ENCODE data around the gene GET4.

The GET4 gene, protein sequence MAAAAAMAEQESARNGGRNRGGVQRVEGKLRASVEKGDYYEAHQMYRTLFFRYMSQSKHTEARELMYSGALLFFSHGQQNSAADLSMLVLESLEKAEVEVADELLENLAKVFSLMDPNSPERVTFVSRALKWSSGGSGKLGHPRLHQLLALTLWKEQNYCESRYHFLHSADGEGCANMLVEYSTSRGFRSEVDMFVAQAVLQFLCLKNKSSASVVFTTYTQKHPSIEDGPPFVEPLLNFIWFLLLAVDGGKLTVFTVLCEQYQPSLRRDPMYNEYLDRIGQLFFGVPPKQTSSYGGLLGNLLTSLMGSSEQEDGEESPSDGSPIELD

DNA sequence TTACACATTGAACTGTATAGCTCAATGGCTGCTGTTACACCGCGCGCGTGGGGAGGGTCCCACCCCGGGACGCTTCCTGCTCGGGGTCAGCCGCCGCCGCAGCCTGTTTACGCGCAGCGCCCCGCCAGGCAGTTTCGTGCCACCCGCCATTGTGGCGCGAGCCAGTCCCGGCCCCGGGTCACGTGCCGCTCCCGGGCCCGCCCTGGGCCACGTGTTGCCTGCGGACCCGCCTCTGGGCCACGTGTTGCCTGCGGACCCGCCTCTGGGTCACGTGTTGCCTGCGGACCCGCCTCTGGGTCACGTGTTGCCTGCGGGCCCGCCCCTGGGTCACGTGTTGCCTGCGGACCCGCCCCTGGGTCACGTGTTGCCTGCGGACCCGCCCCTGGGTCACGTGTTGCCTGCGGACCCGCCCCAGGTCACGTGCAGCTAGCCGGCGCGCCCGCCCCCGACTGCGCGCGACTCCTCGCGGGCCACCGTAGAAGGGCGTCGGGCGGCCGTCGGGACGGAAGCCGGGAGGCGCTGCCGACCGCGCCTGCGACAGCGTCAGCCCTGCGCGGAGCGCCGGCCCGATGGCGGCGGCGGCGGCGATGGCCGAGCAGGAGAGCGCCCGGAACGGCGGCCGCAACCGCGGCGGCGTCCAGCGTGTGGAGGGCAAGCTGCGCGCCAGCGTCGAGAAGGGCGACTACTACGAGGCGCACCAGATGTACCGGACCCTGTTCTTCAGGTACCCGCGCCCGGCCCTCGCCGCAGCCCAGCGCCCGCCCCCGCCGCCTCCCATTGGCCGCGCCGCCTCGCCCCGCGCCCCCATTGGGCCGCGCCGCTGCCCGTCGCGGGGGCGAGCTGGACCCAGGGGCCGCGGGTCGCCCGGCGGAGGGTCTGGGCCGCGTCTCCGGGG, at the start of gene GET4:
Gene GET4 (plus strand): TSS at position 478 of the 895 bp plus-strand sequence. CDS start 92 bp downstream, at position 570.
- peak; percentile 94 for DNase-seq (ENCODE audit: low read depth)

- DNase-seq (ENCODE audit: low read depth) = no peak
These were observed 47.4 kb upstream of the GET4 start for GRCh38 chr7:828793-829561.

DNA sequence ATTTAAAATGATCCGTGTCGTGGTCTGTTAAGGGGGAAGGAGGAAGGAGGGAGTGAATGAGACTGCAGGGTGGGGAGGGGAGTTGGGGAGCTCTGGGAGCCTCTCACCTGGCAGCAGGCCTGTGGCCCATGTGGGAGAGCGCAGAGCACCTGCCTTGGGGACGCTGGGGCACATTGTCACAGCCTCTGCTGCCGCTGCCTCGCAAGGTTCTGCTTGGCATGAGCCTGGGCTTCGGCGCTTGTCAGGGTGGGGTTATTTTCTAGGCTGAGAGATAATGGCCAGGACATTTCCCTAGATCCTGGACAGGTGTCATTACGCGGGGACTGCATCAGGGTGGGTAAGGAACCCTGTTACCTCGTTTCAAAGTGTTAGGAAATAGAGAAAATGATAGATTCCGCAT, 46.3 kb upstream of the GET4 start:
- DNase-seq (ENCODE audit: low read depth) = no peak

DNA sequence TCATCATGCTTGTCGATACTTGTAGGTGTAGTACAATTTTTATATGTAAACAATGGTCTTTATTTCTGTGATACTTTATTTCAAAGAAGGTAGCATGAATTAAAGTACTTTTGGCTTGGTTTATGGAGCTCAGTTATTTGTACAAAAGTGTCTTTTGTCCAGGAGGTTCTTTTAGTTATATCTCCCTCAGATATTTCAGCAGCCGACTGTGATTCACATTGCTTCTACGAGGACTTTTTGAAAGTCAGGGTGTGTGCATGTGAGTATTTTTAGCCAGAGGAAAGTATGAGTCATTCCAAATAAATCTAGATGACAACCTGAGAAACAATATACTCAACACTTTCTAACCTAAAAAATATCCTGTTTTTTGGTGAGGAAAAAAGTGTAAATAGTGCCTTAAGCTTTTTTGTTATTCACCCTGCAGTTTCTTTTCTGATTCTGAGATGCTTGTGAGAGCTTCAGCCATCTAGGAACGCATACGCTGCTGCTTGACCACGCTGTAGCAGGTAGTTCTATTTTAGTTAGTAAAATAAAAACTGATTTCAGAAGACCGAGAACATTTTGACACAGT, 44.7 kb upstream of the GET4 start:
- no peak for DNase-seq (ENCODE audit: low read depth)

DNA sequence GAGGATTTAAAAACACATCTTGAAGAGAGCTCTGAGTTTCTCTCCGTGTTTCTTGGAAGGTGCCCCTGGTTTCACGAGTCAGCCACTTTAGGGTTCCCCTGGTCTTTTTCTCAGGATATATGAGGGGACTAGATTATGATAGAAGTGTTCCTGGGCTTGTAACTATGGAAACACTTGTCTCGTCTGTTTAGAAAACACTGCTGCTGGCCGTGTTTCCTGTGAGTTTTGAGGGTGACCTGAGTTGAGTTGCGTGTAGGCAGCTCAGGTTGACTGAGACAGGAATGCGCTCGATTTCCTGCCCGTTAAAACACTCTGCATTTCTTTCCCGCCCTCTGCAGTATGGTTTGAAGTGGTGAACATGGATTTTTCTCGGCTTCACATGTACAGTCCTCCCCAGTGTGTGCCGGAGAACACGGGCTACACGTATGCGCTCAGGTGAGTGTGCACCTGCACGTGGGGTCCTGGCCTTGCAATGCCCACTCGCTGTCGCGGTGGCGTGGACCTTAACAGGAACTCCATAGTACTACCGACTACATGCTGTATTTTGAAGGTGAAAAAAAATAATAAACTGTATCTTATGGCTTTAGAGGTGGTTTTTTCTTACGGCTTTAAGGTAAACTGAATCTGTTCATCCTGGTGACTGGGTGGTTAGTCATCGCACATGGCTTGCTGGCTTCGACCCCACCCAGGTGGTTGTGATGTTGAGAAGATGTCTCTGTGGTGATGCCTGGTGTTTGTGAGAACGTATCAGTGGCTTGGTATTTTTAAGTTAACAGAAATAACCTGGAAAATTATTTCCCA, 44.0 kb upstream of the GET4 start, which contains the start of gene SUN1:
Gene SUN1 (plus strand): TSS at position 310 of the 801 bp plus-strand sequence. CDS start 49 bp downstream, at position 359.
- DNase-seq (ENCODE audit: low read depth) = peak; percentile 53

GRCh38 chr7:832968-833424, 43.4 kb upstream of the GET4 start:
- no peak for DNase-seq (ENCODE audit: low read depth)

DNA sequence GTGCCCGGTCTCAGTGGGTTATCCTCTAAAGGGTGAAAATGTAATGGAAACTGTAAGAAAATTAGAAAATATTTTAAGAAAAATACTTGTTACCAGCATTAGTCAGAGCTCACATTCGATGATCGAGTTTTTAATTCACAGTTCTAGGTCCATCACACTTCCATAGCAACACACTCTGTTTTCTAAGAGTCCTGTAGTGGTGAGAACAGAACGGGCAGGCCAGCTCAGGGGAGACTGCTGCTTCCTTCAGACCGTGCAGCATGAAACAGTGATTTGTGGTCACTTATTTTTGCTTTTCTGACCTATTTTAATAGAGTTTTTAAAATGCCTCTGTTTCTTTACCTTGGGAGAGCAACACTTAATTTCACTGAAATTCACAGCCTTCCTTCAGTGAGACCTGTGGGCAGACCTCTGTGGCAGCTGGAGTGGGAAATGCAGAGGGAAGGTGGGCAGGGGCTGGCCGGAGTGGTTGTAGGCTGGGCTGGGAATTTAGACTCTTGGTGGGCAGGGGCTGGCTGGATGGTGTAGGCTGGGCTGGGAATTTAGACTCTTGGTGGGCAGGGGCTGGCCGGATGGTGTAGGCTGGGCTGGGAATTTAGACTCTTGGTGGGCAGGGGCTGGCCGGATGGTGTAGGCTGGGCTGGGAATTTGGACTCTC, 42.6 kb upstream of the GET4 start:
- DNase-seq (ENCODE audit: low read depth) = no peak

- no peak for DNase-seq (ENCODE audit: low read depth)
These were observed 42.1 kb upstream of the GET4 start for GRCh38 chr7:834277-834676.

DNA sequence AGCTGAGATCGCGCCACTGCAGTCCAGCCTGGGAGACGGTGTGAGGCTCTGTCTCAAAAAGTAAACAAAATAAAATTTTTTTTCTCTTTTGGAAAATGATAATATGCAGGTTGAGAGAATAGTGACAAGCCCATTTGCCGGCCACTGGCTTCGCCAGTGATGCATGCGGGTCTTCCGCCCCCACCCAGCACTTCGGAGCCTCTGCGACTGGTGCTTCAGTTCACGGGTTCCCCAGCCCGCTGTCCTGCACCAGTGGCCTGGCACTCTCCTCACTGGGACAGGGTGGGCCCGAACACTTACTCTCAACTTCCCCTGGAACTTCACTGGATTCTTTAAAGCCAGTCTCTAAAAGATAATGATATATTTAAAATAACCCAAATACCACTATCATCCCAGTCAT, 41.3 kb upstream of the GET4 start:
- no peak for DNase-seq (ENCODE audit: low read depth)

- no peak for DNase-seq (ENCODE audit: low read depth)
These were observed 40.6 kb upstream of the GET4 start for GRCh38 chr7:835485-836401.

DNA sequence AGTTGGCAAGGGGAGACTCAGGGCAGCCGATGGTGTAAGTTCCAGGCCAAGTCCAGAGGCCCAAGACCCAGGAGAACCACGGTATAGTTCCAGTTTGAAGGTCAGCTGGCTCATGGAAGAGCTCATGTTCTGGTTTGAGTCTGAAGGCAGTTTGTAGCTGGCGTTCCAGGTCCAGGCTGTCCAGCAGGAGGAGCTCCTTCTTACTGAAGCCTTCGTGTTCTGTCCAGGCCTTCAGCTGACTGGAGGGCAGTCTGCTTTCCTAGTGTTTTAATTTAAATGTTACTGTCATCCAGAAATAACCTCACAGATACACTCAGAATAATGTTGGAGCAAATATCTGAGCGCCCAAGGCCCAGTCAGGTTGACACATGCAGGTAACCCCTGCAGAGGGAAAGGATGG, 39.9 kb upstream of the GET4 start:
- DNase-seq (ENCODE audit: low read depth) = no peak

- DNase-seq (ENCODE audit: low read depth) = no peak
These were observed 39.4 kb upstream of the GET4 start for GRCh38 chr7:837001-837400.

DNA sequence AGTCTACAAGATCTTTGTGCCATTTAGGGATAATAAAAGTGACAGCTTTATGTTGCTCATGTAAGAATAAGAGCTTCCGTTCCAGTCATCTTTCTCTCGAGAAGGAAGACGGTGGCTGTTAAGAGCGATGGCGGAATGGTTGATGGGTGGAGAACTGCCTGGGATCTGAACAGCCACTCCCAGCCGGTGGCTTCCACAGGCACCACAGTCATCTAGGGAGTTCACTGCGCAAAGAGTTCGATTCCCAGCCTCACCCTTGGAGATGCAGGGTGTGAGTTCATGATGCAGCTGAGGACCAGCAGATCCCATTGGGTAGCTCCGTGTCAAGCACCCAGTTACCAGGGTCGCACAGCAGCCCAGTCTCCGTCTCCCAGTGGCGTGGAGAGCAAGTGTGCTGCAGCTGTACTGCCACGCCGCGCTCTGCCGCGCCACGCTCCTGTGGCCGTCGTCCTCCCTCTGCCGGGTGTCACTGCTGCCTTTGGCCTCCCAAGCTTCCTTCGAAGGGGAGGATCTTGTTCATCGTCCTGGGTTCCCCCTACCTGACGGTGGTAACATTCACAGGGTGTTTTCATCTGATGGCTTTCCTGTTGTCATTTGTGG, 36.3 kb upstream of the GET4 start:
- no peak for DNase-seq (ENCODE audit: low read depth)

DNA sequence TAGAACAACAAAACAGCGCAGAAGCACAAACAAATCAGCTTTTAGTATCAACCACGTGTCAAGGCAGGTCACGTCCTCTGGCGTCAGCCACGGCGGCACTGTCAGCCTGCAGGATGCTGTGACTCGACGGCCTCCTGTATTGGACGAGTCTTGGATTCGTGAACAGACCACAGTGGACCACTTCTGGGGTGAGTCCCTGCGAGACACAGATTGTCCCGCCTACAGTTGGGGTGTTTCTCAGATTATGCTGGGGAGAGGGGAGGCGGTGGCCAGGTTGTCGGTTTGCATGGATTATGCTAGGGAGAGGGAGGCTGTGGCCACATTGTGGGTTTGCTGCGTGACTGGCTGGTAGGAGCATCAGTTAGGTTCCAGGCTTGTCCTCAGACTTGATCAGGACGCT, 34.4 kb upstream of the GET4 start:
- DNase-seq (ENCODE audit: low read depth) = no peak

DNA sequence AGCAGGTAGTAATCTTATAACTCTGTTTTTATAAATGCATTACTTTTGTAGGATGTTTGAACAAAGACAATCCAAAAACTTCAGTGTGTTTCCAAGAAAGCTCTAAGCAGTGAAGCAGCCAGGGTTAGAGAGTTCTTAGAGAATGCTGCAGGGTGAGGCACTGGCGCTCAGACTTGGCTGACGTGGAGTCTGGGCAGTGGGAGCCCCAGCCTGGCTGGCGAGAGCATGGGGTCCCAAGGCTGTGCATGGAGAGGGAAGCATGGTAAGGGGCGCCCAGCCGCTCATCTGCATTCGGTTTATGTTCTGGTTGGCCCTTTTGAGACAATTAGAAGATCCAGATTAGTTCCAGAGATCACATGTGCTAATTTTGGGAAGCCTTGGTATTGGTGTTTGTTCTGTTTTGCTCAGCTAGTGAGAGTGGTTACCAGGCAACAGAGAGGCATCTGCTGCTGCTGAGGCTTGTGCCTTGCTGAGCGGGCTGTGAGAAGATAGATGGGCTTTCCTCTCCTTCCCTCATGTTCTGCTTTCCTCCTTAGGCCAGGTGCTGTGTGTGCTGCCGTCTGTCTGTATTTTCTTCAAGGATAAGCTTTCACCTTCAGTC, 33.8 kb upstream of the GET4 start:
- no peak for DNase-seq (ENCODE audit: low read depth)

DNA sequence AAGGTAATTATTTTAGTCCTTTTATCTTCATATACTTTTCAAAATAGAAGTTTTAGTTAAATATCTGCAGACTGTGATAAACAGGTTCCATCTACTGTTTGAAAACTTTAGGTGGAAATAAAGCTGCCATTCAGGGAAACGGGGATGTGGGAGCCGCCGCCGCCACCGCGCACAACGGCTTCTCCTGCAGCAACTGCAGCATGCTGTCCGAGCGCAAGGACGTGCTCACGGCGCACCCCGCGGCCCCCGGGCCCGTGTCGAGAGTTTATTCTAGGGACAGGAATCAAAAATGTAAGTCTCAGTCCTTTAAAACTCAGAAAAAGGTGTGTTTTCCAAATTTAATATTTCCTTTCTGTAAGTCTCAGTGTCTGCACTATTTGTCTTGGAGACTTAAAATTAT, 33.1 kb upstream of the GET4 start:
- DNase-seq (ENCODE audit: low read depth) = no peak

DNA sequence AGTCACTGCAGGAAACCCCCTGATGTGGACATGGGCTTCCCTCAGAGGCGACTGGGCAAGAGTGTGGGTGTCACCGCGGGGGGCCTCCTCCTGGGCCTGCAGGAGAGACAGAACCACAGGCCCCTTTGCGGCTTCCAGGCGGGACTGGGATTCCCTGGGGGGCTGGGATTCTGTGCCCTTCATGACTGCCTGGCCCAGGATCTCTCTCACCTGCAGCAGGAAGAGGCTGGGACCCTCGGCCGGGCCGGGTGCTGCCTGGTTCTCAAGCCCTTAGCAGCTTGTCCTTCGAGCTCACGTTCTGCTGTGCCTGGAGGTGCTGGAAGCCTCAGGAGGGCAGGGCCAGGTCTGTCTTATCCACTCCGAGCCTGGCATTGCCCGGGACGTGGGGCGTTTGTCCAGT, 32.3 kb upstream of the GET4 start:
- DNase-seq (ENCODE audit: low read depth) = no peak

DNA sequence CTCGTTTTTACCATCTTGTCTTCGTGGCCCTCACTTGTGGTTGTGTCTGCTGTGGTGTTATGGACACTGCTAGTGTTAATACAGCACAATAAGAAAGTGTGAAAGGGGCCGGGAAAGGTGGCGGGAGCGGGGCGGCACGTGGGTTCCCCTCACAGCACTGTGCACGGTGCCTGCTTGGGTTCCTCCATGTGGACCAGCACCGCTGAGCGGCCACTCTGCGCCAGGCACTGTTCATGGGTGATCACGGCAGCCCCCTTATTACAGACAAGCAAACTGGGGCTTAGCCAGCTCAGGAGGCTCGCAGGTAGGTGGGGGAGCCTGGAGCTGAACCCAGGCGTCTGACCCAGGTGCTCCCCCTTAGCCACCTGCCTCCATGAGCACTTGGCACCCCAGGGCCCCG, 31.8 kb upstream of the GET4 start:
- no peak for DNase-seq (ENCODE audit: low read depth)

DNA sequence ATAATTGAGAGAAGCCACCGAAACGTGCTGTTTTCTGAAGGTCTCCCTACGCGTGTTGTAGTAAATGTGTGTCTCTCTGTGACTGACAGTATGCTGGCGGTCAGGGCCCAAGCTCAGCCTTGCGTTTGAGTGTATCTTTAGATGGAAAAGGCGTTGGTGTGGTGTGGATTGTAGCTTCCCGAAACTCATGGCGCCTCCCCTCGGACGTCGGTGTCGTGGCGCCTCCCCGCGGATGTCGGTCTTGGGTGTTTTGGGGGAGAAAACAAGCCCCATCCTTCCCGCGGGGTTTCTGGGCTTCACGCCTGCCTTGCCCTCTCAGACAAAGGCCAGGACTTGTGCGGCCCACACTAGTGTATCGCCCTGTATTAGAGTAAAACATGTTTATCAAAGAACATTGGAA, 31.3 kb upstream of the GET4 start:
- no peak for DNase-seq (ENCODE audit: low read depth)

Data from activated T-helper 9 cell treated with anti-CD3 and anti-CD28 coated beads, Interleukin-2, amount 50 U/mL, for 16 hours (primary cell).